HG03520 (cell line): ENCODE measurements around the gene DRC1.

Experiments used
- ATAC-seq: cut with Tn5 transposase; IDR thresholded peaks from one replicate; pipeline ENCODE4 v1.9.1; 2021; ENCODE audit warnings: mild to moderate bottlenecking, moderate library complexity; ENCODE audit not compliant: unreplicated experiment

DRC1 gene

DNA sequence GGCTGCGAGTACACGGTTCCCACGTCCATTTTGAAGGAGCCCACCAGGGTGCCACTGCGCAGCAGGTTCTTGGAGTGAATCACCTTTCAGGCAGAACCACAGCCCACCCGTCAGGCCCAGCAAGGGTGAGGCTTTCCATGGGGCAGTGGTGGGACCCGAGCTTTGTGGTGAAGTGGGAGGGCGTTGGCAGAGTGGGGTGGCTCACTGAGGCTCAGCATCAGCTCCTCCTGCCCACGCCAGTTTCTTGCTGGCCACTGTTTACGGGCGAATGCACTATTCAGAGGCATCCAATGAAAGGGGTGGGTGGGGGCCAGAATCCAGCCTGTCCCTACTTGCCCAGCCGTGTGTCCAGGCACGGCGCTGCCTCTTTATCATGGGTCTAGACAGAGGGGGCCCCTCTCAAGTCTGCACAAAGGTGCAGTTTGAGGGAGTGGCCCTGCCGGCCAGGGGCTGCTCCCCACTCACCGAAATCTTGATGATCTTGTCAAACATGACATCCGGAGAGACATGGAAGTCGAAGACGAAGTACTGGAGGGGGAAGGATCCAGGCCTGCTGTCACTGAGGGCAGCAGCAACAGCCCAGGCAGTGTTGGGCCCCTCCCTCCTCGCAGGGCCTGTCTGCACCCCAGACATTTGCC is 87.6 kb downstream of the DRC1 start:
- no peak for ATAC-seq

GRCh38 chr2:26491563-26492167 is 89.9 kb downstream of the DRC1 start:
- ATAC-seq, result no peak

DNA sequence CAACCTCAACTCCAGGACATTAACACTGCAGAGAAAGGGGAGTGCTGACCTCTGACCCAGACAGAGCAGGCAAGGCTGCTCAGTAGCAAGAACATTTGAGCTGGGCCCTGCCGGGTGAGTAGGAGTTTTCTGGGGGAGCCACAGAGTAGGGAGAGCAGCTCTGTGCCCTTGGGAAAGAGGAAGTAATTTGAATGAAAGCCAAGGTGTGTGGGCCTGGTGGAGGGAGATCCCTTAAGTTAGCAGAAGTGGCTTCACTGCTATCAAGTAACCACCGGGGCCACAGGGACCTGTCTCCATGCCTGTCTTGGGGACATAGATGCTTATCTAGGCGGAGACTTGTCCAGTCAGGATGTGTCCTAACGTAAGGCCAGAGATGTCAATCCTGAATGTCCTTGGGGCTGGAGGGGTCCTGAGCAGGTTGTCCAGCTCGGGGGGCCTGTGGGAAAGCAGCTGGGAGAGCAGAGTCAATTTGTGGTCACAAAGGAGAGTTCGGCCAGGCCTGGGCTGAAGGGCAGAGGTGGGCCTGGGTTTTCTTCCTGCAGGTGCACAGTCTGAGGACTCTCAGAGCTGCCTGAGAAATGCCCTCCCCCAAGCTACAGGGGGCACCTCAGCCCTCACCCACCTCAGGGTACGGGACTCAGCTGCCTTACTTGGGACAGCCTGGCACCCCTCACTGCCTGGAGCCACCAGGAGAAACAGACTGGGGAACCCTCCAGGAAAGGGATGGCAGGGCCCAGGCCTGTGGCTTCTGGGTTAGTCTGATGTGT is 91.2 kb downstream of the DRC1 start:
- no peak for ATAC-seq

- ATAC-seq, result no peak
These were observed 91.8 kb downstream of the DRC1 start for GRCh38 chr2:26493566-26493965.

- no peak for ATAC-seq
These were observed 92.5 kb downstream of the DRC1 start for GRCh38 chr2:26494199-26494598.

DNA sequence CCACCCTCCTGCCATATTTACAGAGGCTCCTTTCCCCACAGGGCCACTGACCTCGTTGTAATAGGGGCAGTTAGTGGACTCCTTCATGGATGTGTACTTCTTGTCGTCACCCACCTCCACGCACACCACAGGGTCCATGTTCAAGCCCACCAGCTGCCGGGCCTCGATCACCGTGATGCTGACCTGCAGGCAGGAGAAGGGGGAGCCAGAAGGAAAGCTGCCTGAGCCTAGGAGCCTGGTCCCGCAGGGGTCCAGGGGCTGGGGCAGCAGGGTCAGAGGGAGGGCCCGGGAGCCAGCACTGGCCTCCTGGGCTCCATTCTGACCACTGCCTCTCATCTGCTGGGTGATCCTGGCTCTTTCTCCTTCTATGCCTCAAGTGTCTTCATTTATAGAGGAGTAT is 93.2 kb downstream of the DRC1 start:
- ATAC-seq, result no peak

GRCh38 chr2:26495705-26496297 is 94.1 kb downstream of the DRC1 start:
- ATAC-seq, result no peak

DNA sequence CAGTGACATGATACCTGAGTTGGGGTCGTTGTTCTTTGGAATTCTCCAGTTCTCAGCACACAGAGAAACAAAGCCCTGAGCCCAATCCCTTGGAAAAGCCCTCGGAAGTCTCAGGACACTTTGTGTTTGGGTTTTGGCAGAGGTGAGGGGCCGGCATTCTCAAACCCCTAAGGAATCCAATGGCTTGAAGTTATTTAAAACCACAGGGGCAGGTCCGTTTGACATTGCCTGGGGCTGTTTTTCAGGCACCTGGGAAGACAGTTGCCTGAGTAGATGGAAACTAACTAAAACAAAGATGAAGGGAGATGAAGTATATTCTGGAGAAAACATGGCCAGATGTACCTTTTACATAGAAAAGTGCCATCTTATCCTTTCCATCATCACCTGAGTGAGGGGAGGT is 98.7 kb downstream of the DRC1 start:
- ATAC-seq, result no peak

DNA sequence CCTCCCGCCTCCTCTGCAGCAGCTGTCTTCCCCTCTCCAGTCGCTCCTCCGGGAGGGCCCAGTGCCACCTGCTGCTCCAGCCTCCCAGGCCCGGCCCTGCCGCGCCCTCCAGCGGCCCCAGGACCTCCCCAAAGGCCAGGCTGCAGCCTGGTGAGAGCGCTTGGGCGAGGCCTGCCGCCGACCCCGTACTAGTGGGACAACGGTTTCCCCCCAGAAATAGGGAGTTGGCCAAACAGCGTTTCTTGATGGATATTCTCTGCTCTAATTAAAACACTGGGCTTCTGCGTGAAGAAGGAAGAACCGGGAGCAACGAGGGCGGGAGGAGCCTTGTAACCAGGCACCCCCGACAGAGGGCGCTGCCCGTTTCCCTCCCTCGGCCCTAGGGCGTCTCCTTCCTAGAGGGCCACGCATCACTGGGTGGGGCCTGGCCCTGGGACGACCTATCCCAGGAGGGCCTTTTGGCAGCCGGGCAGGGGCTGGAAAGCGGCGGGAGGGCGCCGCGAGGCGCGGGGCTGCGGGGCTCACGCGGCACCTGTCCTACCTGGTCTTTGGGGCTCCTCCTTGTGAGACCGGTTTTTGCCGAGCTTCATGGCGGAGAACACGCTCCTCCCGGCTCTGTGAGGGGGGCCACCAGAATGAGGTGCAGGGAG is 101.6 kb downstream of the DRC1 start:
- peak; percentile 73 for ATAC-seq

DNA sequence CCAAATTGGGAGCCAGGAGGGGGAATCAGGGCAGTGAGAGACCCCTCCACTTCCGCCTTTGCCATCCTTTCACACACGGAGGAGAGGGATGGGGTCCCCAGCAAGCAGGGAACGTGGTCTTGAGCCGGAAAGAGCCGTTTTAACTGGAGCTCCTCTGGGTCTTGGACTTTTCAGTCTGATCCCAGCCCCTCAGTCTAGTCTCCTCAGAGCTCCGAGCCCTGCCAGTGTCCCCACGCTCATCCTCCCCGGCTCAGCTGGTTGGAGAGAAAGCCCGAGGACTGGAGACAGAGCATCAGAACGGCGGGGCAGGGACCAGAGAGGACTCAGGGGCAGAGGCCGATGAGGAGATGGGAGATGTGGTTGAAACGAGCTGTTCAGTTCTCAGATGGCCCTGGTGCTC is 102.3 kb downstream of the DRC1 start:
- ATAC-seq, result no peak

GRCh38 chr2:26506279-26506678 is 104.6 kb downstream of the DRC1 start:
- no peak for ATAC-seq
